AG09309 (cell line): Measurements from ENCODE around the gene LRTM2.

ENCODE experiments used
- DNase-seq: peaks from one replicate; pipeline ENCODE4 v3.0.0-alpha.2; 2010; ENCODE audit warnings: low read depth
- H3K4me3 ChIP-seq: 2 replicates; pipeline ENCODE4 v1.5.1; 2011; ENCODE audit warnings: mild to moderate bottlenecking, low read depth, low read length, moderate library complexity; ENCODE audit not compliant: control insufficient read depth
- TF ChIP-seq, protein P1 (sequence below): IDR thresholded peaks from 2 replicates; pipeline ENCODE4 v1.5.1; 2011; ENCODE audit warnings: mild to moderate bottlenecking, low read depth, low read length, inconsistent platforms; ENCODE audit not compliant: insufficient read depth, control insufficient read depth; ENCODE audit errors: missing control alignments

LRTM2 gene

DNA sequence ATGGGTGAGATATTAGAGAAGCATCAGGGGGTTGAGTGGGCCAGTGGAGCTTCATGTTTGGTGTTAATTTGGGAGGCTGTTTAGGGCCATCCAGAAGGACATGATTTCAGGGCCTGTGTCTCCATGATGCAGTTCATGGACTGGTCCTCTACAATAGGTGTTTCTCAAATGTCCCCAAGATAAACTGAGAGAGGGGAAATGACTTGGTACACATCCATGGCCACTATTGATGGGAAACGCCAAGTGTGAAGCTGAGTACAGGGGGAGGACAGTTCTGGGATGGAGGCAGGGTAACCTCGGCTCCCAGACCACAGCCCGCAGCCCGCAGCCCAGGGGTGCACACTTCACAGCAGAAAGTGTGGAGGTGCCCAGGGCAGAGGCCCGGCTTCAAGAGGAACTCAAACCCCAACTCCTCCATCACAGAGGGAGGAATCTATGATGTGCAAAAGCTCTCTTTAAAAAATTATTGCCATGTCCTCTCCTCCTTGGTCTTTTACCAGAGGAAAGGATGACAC, 64.8 kb downstream of the LRTM2 start:
- H3K4me3 ChIP-seq, result no peak overlapping the region
- DNase-seq, result no peak
- TF ChIP-seq, protein P1, sequence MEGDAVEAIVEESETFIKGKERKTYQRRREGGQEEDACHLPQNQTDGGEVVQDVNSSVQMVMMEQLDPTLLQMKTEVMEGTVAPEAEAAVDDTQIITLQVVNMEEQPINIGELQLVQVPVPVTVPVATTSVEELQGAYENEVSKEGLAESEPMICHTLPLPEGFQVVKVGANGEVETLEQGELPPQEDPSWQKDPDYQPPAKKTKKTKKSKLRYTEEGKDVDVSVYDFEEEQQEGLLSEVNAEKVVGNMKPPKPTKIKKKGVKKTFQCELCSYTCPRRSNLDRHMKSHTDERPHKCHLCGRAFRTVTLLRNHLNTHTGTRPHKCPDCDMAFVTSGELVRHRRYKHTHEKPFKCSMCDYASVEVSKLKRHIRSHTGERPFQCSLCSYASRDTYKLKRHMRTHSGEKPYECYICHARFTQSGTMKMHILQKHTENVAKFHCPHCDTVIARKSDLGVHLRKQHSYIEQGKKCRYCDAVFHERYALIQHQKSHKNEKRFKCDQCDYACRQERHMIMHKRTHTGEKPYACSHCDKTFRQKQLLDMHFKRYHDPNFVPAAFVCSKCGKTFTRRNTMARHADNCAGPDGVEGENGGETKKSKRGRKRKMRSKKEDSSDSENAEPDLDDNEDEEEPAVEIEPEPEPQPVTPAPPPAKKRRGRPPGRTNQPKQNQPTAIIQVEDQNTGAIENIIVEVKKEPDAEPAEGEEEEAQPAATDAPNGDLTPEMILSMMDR, result no peak

DNA sequence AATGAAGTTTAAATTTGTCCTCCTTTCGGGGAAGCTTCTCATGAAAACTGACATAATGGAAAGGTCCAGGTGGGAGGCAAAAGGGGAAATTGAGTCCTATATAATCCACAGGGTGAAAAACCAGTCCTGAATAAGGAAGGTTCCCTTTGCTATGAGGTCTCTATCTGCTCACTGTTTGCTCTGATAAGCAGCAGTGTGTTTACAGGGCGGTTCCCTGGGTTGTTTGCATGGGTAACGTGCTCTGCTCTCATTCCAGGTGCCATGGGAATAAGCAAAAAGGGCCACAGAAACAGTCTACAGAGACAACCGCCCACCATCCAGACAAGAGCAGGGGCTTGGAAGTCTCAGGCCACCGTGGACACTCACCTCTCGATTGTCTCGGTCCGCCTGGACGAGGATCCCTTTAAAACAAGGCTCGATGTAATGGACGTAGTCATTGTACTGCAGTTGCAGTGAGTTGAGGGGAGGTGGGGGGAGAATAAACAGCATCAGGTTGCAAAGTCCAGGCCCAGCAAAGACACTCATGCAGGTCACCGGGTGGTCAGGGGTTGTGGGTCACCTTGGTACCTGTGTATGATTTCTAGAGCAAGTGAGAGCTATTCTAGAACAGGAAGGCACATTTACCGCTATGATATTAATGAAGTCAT, 65.4 kb downstream of the LRTM2 start:
- H3K4me3 ChIP-seq, result no peak overlapping the region
- TF ChIP-seq, protein P1, result no peak
- no peak for DNase-seq
